ENCODE data around the gene PSMA1. TPM values are rescaled to one million over a fixed set of nuclear protein-coding genes. Genes with fewer than 3 reads are reported as not detected.

Gene PSMA1
- polyA plus RNA-seq, 2 of the 4 experiments (the other 2 are of a cell fraction) = 299 to 370 TPM

GRCh38 chr11:14543260-14543659, 23.1 kb upstream of the PSMA1 start:
- CTCF ChIA-PET = interaction anchor here (0.6 to 1.5 kb wide), 4 partner anchors 10 to 1809 kb away, joined by 3 to 5 read pairs (median 3); no protein-coding TSS in a partner anchor
- WGBS (ENCODE audit: missing lambda C conversion rate) = 58% methylated on average over 1 of the region's 1 CpG

DNA sequence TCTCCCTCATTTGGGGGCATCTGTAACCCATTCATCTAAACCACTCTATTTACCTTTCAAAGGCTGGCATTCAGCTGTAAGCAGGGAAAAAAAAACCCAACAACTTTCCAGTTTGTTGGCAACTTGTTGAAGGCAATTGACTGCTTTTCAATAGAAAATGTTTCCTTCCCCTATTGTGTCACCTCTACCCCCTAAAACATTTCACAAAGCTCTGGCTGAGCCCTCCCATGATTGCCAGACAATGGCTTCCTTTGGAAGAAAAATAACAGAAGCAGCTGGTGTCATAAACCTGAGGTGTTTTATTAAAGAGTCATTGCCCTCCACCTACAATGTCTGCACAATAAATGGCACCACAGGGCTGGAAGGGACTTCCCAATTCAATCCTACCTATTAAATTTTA, 22.1 kb upstream of the PSMA1 start:
- no peak for FAIRE-seq
- H3K4me3 ChIP-seq = no peak overlapping the region
- no peak for ATAC-seq
- no peak overlapping the region for H3K27ac ChIP-seq
- ChIA-PET CTCF (interaction anchor here (1.0 to 1.3 kb wide), 3 partner anchors 11 to 309 kb away, joined by 3 to 5 read pairs (median 3); partner anchors contain the start of gene PDE3B), POLR2A (interaction anchor here (0.9 kb wide), 1 partner anchor 350 kb away, joined by 3 read pairs; the partner anchor contains the start of gene CYP2R1)
- no peak overlapping the region for H3K4me2 ChIP-seq
- no peak for DNase-seq (ENCODE audit: low read depth in 1 of 2, low spot score in 1 of 2)
- peaks cover 4% of the 10 kb centered on the region; the same call in 2 of the 3 replicates for H3K4me1 ChIP-seq
- no peaks in the 10 kb centered on the region for H3K9me3 ChIP-seq
- TF ChIP-seq, protein P1, sequence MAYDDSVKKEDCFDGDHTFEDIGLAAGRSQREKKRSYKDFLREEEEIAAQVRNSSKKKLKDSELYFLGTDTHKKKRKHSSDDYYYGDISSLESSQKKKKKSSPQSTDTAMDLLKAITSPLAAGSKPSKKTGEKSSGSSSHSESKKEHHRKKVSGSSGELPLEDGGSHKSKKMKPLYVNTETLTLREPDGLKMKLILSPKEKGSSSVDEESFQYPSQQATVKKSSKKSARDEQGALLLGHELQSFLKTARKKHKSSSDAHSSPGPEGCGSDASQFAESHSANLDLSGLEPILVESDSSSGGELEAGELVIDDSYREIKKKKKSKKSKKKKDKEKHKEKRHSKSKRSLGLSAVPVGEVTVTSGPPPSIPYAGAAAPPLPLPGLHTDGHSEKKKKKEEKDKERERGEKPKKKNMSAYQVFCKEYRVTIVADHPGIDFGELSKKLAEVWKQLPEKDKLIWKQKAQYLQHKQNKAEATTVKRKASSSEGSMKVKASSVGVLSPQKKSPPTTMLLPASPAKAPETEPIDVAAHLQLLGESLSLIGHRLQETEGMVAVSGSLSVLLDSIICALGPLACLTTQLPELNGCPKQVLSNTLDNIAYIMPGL (CRISPR knock-in tag; IDR thresholded peaks at IDR 0.05; ENCODE audit: borderline replicate concordance) = no peak
- TF ChIP-seq ATOH8 (CRISPR knock-in tag; IDR thresholded peaks at IDR 0.05; ENCODE audit: low read depth) = no peak
- TF ChIP-seq MYC (IDR thresholded peaks at IDR 0.05; ENCODE audit: borderline replicate concordance, low read length) = no peak
- TF ChIP-seq POLR2AphosphoS2 (conservative IDR thresholded peaks at IDR 0.05; ENCODE audit: low read length) = no peak
- no peak for TF ChIP-seq POLR2A (IDR thresholded peaks at IDR 0.05; ENCODE audit: low read length)
- no peak for TF ChIP-seq ESRRA (IDR thresholded peaks at IDR 0.05; ENCODE audit: borderline replicate concordance, low read length)
- no peak for TF ChIP-seq FOSB (CRISPR knock-in tag; IDR thresholded peaks at IDR 0.05)
- TF ChIP-seq EHMT2 (IDR thresholded peaks at IDR 0.05; ENCODE audit: low read depth) = no peak
- no peak for TF ChIP-seq FOSL2 (IDR thresholded peaks at IDR 0.05)
- TF ChIP-seq FOSL2 (CRISPR knock-in tag; IDR thresholded peaks at IDR 0.05) = no peak
- TF ChIP-seq SMC3 (IDR thresholded peaks at IDR 0.05) = no peak
- no peak for TF ChIP-seq HES2 (IDR thresholded peaks at IDR 0.05)
- TF ChIP-seq ZNF302 (CRISPR knock-in tag; IDR thresholded peaks at IDR 0.05) = no peak
- TF ChIP-seq, protein P2, sequence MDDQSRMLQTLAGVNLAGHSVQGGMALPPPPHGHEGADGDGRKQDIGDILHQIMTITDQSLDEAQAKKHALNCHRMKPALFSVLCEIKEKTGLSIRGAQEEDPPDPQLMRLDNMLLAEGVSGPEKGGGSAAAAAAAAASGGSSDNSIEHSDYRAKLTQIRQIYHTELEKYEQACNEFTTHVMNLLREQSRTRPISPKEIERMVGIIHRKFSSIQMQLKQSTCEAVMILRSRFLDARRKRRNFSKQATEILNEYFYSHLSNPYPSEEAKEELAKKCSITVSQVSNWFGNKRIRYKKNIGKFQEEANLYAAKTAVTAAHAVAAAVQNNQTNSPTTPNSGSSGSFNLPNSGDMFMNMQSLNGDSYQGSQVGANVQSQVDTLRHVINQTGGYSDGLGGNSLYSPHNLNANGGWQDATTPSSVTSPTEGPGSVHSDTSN (IDR thresholded peaks at IDR 0.05) = no peak
- no peak for TF ChIP-seq NPAS2 (CRISPR knock-in tag; IDR thresholded peaks at IDR 0.05; ENCODE audit: borderline replicate concordance)
- no peak for TF ChIP-seq EP300 (IDR thresholded peaks at IDR 0.05)

More at GRCh38 chr11:14543260-14543659, 23.1 kb upstream of the PSMA1 start:
- no peak for FAIRE-seq
- ATAC-seq = no peak
- Histone ChIP-seq H3K4me1 (peaks cover 4% of the 10 kb centered on the region; the same call in 2 of the 3 replicates), H3K27ac (no peak overlapping the region), H3K4me2 (no peak overlapping the region), H3K9me3 (no peaks in the 10 kb centered on the region), H3K4me3 (no peak overlapping the region)
- TF ChIP-seq RAD21 (conservative IDR thresholded peaks at IDR 0.05 in 1 of 2, IDR thresholded peaks at IDR 0.05 in 1 of 2) = no peak
- no peak for TF ChIP-seq EHMT2 (IDR thresholded peaks at IDR 0.05; ENCODE audit: low read depth)
- TF ChIP-seq EHF (CRISPR knock-in tag; IDR thresholded peaks at IDR 0.05) = no peak
- TF ChIP-seq RFX5 (IDR thresholded peaks at IDR 0.05) = no peak
- no peak for TF ChIP-seq BHLHE40 (IDR thresholded peaks at IDR 0.05; ENCODE audit: low read depth, low read length)
- no peak for TF ChIP-seq EP300 (IDR thresholded peaks at IDR 0.05)
- TF ChIP-seq CHD2 (IDR thresholded peaks at IDR 0.05; ENCODE audit: low read length, partially characterized antibody) = no peak
- no peak for TF ChIP-seq REST (IDR thresholded peaks at IDR 0.05)
- no peak for TF ChIP-seq PHF8 (IDR thresholded peaks at IDR 0.05; ENCODE audit: borderline replicate concordance, low read depth)
- no peak for TF ChIP-seq HOXA7 (CRISPR knock-in tag; IDR thresholded peaks at IDR 0.05)
- TF ChIP-seq CHD4 (IDR thresholded peaks at IDR 0.05; ENCODE audit: borderline replicate concordance) = no peak
- TF ChIP-seq ATOH8 (CRISPR knock-in tag; IDR thresholded peaks at IDR 0.05; ENCODE audit: low read depth) = no peak
- no peak for TF ChIP-seq KDM1A (IDR thresholded peaks at IDR 0.05; ENCODE audit: low read depth)
- no peak for TF ChIP-seq ZFP36 (IDR thresholded peaks at IDR 0.05; ENCODE audit: borderline replicate concordance, partially characterized antibody)
- TF ChIP-seq, protein P3, sequence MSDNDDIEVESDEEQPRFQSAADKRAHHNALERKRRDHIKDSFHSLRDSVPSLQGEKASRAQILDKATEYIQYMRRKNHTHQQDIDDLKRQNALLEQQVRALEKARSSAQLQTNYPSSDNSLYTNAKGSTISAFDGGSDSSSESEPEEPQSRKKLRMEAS (IDR thresholded peaks at IDR 0.05) = no peak
- TF ChIP-seq RARB (CRISPR knock-in tag; IDR thresholded peaks at IDR 0.05) = no peak
- no peak for DNase-seq (ENCODE audit: low read depth in 1 of 2, low spot score in 1 of 2)
- POLR2A ChIA-PET = interaction anchor here (0.9 kb wide), 1 partner anchor 349 kb away, joined by 3 read pairs; the partner anchor contains the start of gene CYP2R1

Measured in A549 (cell line).